ENCODE measurements around the gene GMPPA. TPM values are rescaled to one million over a fixed set of nuclear protein-coding genes. Genes with fewer than 3 reads are reported as not detected.

The GMPPA gene
- total RNA-seq, 1 donor from 2014 or later, result 36.0 TPM

DNA sequence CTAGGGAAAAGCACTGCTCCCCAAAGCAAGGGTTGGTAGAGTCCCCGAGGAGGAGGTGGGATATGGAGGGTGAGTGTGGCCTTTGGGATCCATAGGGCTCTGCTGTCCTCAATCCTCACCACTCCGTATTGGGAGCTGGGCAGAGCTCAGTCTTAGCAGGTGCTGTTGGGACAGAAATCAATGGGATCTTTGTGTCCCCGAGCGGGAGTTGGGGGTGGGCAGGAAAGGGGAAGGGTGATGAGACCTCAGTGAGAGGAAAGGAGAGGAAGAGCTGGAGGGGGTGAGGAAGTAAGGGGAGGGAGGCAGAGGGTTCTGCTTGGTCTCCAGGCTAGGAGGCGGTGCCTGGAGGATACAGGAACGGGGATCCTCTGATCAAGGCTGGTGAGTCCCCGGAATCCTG, 18.2 kb downstream of the GMPPA start:
- TF ChIP-seq, protein P1, sequence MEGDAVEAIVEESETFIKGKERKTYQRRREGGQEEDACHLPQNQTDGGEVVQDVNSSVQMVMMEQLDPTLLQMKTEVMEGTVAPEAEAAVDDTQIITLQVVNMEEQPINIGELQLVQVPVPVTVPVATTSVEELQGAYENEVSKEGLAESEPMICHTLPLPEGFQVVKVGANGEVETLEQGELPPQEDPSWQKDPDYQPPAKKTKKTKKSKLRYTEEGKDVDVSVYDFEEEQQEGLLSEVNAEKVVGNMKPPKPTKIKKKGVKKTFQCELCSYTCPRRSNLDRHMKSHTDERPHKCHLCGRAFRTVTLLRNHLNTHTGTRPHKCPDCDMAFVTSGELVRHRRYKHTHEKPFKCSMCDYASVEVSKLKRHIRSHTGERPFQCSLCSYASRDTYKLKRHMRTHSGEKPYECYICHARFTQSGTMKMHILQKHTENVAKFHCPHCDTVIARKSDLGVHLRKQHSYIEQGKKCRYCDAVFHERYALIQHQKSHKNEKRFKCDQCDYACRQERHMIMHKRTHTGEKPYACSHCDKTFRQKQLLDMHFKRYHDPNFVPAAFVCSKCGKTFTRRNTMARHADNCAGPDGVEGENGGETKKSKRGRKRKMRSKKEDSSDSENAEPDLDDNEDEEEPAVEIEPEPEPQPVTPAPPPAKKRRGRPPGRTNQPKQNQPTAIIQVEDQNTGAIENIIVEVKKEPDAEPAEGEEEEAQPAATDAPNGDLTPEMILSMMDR (IDR thresholded peaks at IDR 0.05; ENCODE audit: unreplicated experiment), result no peak
- H3K36me3 Mint-ChIP-seq, result no peaks in the 10 kb centered on the region
- H3K4me3 Mint-ChIP-seq, result no peak overlapping the region
- peaks cover 53% of the 10 kb centered on the region for H3K4me1 Mint-ChIP-seq
- H3K27ac Mint-ChIP-seq, result no peak overlapping the region
- DNase-seq (ENCODE audit: low spot score in 2 of 2, unreplicated experiment in 2 of 2), result no peak
- H3K9me3 Mint-ChIP-seq, result no peaks in the 10 kb centered on the region
- H3K27me3 Mint-ChIP-seq (ENCODE audit: low read depth), result peaks cover 77% of the 10 kb centered on the region

DNA sequence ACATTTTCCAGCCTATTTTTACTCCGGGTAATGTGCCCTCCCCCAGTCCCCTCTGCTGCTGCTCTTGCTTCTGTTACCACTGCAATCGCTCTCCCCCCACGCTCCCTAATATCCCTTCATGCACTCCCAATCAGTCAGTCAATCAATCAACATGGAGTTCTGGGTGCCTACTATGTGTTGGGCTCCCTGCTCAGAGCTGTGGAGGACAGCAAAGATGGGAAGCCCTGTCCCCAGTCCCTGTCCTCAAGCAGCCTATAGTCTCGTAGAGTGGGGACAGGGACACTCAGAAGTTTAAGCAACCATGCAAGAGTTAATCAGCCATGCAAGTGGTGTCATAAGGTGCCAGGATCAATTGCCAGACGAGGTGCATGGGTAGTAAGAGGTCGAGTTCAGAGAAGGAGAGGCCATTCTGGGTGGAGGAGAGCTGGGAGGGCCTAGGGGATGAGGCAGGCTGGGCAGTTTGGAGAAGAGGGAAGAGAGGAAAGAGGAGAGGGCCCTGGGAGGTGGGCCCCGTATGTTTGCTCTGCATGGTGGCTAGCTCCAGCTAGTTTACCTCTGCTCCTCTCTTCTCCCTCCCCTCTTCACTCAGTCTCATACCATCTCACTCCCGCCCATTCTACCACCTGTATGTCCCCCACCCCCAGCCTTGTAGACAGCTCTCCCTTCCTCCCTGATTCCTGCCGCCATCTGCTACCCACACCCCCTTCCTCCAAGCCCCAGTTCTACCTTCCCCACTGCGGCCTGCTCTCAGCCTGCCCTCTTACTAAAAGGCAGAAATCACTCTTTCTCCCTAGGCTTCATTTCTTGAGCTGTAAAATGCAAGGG, 19.5 kb downstream of the GMPPA start:
- peaks cover 67% of the 10 kb centered on the region for H3K27me3 Mint-ChIP-seq (ENCODE audit: low read depth)
- H3K4me3 Mint-ChIP-seq, result no peak overlapping the region
- H3K4me1 Mint-ChIP-seq, result peaks cover 50% of the 10 kb centered on the region
- TF ChIP-seq, protein P1 (IDR thresholded peaks at IDR 0.05; ENCODE audit: unreplicated experiment), result no peak
- no peaks in the 10 kb centered on the region for H3K9me3 Mint-ChIP-seq
- no peak for DNase-seq (ENCODE audit: low spot score in 2 of 2, unreplicated experiment in 2 of 2)
- H3K36me3 Mint-ChIP-seq, result no peaks in the 10 kb centered on the region
- H3K27ac Mint-ChIP-seq, result no peak overlapping the region

DNA sequence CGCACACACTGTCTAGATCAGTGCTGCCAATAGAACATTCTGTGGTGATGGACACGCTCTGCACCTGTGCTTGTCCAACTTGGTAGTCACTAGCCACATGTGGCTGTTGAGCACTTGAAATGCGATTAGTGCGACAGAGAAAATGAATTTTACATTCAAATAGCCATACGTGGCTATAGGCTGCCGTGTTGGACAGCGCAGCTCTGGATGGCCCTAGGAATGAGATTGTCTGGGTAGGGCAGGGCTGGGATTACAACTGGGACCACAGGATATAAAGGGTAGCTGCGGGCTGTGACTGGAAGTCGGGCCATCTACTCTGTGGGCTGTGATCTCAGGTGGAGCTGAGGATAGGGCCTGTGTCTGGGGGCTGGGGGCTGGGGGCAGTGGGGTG, 20.8 kb downstream of the GMPPA start:
- H3K4me3 Mint-ChIP-seq, result no peak overlapping the region
- TF ChIP-seq, protein P1 (IDR thresholded peaks at IDR 0.05; ENCODE audit: unreplicated experiment), result no peak
- H3K4me1 Mint-ChIP-seq, result peaks cover 41% of the 10 kb centered on the region
- peaks cover 67% of the 10 kb centered on the region for H3K27me3 Mint-ChIP-seq (ENCODE audit: low read depth)
- no peak for DNase-seq (ENCODE audit: low spot score in 2 of 2, unreplicated experiment in 2 of 2)
- no peaks in the 10 kb centered on the region for H3K9me3 Mint-ChIP-seq
- H3K36me3 Mint-ChIP-seq, result no peaks in the 10 kb centered on the region
- no peak overlapping the region for H3K27ac Mint-ChIP-seq

DNA sequence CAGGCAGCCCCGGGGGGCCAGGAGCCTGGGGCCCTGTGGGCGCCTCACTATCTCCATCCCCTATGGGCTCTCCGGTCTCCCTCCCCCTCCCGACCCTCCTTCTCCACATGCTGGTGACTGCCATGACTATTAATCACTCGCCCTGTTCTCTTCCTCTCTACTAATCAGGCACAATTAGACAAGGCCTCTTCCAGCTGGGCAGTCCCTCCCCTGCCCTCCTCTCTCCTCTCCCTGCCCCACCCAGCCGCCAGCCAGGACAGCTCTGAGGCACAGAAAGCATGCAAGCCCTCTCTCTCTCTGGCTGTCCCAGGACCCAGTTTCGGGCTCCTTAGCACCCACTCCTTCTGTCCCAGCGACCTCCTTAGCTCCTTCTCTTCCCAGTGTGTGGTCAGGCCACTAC, 21.4 kb downstream of the GMPPA start:
- Mint-ChIP-seq H3K9me3 (no peaks in the 10 kb centered on the region), H3K4me1 (peaks cover 41% of the 10 kb centered on the region), H3K4me3 (no peak overlapping the region), H3K27me3 (ENCODE audit: low read depth) (peaks cover 65% of the 10 kb centered on the region), H3K27ac (no peak overlapping the region), H3K36me3 (no peaks in the 10 kb centered on the region)
- TF ChIP-seq, protein P1 (IDR thresholded peaks at IDR 0.05; ENCODE audit: unreplicated experiment), result no peak
- no peak for DNase-seq (ENCODE audit: low spot score in 2 of 2, unreplicated experiment in 2 of 2)

DNA sequence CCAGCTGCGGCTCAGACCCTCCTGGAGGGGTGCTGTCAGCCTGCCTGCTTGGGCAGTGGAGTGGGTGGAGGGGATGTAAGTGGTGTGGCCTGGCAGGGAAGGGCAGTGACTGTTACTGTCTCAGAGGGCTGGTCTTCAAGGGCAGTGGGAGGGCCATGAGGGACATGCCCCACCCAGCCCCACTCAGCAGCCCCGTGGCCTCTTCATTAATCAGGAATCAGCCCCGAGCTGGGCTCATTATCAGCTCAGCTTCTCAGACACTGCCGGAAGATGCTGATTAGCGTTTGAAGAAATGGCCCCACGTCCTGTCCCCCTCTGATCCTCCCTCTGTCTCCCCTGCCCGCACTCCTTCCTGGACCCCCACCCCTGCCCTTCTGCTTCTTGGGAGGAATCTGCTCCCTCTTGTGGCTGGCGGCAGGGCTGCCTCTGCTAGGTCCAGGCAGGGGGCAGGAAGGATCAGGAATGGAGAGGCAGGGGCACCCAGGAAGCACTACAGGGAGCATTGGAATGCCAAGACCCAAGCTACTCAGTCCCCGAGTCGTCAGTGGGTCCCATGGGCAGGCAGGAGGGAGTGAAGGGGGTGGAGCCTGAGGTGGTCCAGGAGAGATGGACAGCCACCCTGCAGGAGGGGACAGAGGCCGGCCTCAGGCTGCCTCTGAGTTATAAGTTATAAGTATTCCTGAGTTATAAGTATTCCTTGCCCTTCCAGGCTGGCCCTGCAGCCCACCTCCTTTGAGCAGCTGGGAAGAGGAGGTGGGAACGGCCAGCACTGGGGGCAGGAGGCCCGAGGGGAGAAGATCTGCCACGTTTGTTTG, 22.6 kb downstream of the GMPPA start:
- TF ChIP-seq, protein P1 (IDR thresholded peaks at IDR 0.05; ENCODE audit: unreplicated experiment), result peak; percentile 59
- DNase-seq (ENCODE audit: low spot score in 2 of 2, unreplicated experiment in 2 of 2), result no peak
- peak overlapping the region; percentile 50 for H3K4me3 Mint-ChIP-seq
- no peaks in the 10 kb centered on the region for H3K9me3 Mint-ChIP-seq
- H3K27ac Mint-ChIP-seq, result peak overlapping the region; percentile 40
- no peaks in the 10 kb centered on the region for H3K36me3 Mint-ChIP-seq
- H3K27me3 Mint-ChIP-seq (ENCODE audit: low read depth), result peaks cover 63% of the 10 kb centered on the region
- peaks cover 51% of the 10 kb centered on the region for H3K4me1 Mint-ChIP-seq

Measured in mesothelial cell of epicardium (in vitro differentiated cells).